ENCODE results near the gene NRG4.
"Not testable (repeated sequence)": the region's sequence is repeated elsewhere in the genome, so short reads cannot be mapped to it uniquely, and the experiment has no call there.

Gene NRG4

DNA sequence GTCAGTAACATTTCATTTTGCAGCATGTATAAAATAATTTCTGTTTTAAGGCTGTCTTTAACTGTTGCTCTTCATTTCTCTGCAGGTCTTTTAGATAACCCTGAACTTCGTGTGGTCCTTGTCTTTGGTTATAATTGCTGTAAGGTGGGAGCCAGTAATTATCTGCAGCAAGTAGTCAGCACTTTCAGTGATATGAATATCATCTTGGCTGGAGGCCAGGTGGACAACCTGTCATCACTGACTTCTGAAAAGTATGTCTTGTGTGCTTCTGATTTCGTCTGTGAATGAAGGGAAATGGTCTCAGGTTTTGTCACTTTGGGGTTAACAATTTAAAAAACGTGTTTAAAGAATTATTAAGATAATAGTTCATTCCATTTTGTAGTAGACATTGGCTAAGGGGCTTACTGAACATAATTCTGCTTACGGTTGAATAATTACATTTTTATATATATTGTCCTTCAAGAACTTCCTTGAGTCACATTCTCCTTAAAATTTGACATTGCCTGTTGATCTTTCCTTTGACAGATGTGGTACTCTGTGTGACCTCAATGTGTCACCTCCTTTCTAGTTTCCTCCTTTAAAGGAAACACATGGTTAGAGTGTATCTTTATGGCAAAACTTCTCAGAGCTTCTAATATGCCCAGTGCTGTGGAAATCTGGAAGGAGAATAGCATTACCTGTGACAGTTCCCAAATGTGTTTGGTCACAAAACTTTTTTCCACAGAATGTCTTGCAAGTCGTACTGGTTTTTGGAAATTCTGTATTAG is 82.2 kb downstream of the NRG4 start:
- Histone ChIP-seq H3K36me3 (ENCODE audit: insufficient read depth, low read length) (peaks cover 56% of the 10 kb centered on the region), H3K27me3 (ENCODE audit: insufficient read depth, low read length) (no peaks in the 10 kb centered on the region), H2AFZ (ENCODE audit: low read depth, low read length) (no peak overlapping the region), H3K9me3 (ENCODE audit: low read length) (no peaks in the 10 kb centered on the region), H3K4me1 (ENCODE audit: insufficient read depth, low read length) (no peaks in the 10 kb centered on the region), H3K4me3 (ENCODE audit: low read length) (no peak overlapping the region)

DNA sequence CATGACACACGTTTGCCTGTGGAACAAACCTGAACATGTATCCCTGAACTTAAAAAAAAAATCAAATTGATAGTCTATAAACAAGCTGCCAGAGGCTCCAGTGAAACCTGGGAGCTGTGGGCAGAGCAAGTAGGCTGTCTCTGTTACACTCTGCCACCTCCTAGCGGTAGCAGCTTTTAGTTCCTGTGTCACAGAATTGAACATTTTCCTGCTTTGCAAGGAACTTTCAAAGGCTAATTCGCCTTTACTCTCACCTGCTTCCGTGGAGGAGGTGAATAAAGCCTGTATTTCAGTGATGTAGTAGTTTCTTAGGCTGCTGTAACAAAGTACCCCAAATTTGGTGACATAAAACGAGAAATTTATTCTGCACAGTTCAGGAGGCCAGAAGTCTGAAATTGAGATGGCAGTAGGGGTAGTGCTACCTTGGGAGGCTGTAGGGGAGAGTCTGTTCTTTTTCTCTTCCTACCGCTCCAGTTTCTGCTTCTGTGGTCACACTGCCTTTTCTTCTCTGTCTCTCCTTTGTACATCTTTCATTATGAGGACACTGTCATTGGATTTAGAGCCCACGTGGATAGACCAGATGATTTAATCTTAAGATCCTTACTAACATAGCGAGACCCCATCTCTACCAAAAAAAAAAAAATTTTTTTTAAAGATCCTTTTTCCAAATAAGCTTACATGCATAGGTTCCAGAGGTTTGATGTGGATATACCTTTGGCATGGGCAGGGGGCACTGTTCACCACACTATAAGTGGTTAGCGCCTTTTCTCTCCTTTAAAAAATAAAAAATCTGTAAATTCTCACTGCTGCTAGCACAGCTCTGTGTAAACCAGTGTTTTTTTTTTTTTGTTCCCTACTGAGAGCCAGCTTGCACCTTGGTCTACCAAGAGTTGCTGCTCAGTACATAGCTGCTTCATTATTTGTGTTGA is 83.3 kb downstream of the NRG4 start:
- Histone ChIP-seq H3K4me1 (ENCODE audit: insufficient read depth, low read length) (no peaks in the 10 kb centered on the region), H3K36me3 (ENCODE audit: insufficient read depth, low read length) (peaks cover 57% of the 10 kb centered on the region), H2AFZ (ENCODE audit: low read depth, low read length) (no peak overlapping the region), H3K4me3 (ENCODE audit: low read length) (no peak overlapping the region), H3K27me3 (ENCODE audit: insufficient read depth, low read length) (no peaks in the 10 kb centered on the region), H3K9me3 (ENCODE audit: low read length) (no peaks in the 10 kb centered on the region)

- Histone ChIP-seq H3K4me3 (ENCODE audit: low read length) (no peak overlapping the region), H3K9me3 (ENCODE audit: low read length) (no peaks in the 10 kb centered on the region), H3K4me1 (ENCODE audit: insufficient read depth, low read length) (no peaks in the 10 kb centered on the region), H3K27me3 (ENCODE audit: insufficient read depth, low read length) (no peaks in the 10 kb centered on the region), H3K36me3 (ENCODE audit: insufficient read depth, low read length) (peaks cover 54% of the 10 kb centered on the region), H2AFZ (ENCODE audit: low read depth, low read length) (no peak overlapping the region)
Observed at GRCh38 chr15:75927601-75928000, 84.6 kb downstream of the NRG4 start.

GRCh38 chr15:75926931-75927330 is 85.3 kb downstream of the NRG4 start:
- H3K36me3 ChIP-seq (ENCODE audit: insufficient read depth, low read length) = peaks cover 55% of the 10 kb centered on the region
- no peak overlapping the region for H3K4me3 ChIP-seq (ENCODE audit: low read length)
- no peak overlapping the region for H2AFZ ChIP-seq (ENCODE audit: low read depth, low read length)
- no peaks in the 10 kb centered on the region for H3K4me1 ChIP-seq (ENCODE audit: insufficient read depth, low read length)
- H3K9me3 ChIP-seq (ENCODE audit: low read length) = no peaks in the 10 kb centered on the region
- no peaks in the 10 kb centered on the region for H3K27me3 ChIP-seq (ENCODE audit: insufficient read depth, low read length)

DNA sequence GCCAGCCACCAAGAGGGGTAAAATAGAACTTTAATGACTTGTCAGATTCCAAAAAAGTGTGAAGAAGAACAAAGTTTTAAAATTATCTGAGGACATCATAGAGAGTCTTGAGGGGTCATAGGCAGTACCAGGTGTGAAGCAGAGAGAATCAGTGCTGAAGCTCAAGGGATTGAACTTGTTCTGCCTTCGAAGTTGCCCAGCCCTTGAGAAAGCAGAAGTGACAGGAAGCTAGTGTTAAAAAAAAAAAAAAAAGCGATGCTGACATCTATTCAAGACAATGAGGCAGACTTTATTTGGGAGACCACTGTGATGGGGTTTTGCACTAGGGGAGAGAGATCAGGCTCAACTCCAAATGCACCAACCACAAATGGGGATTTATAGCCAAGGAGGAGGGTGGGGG is 86.8 kb downstream of the NRG4 start:
- Histone ChIP-seq H2AFZ (ENCODE audit: low read depth, low read length) (no peak overlapping the region), H3K36me3 (ENCODE audit: insufficient read depth, low read length) (peaks cover 47% of the 10 kb centered on the region), H3K4me3 (ENCODE audit: low read length) (no peak overlapping the region), H3K9me3 (ENCODE audit: low read length) (no peaks in the 10 kb centered on the region), H3K4me1 (ENCODE audit: insufficient read depth, low read length) (no peaks in the 10 kb centered on the region), H3K27me3 (ENCODE audit: insufficient read depth, low read length) (no peaks in the 10 kb centered on the region)

DNA sequence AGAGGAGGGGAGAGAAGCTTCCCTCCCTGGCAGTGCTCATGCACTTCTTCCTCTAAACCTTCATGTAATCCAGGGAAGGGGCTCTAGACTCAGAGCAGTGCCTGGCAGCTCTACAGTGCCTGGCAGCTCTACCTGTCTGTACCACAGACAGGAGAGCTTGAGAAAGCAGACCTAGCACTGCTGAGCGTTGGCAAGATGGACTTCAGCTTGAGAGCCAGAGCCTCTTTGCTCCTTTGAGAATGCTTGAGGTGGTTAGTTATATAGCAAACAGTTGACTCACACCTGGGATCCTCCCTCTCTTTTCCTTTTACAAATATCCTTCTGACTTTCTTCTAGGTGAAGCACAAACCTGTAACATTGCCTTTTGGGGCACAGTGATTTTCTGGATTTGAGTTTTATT is 87.6 kb downstream of the NRG4 start:
- no peak overlapping the region for H3K4me3 ChIP-seq (ENCODE audit: low read length)
- H3K36me3 ChIP-seq (ENCODE audit: insufficient read depth, low read length) = peaks cover 45% of the 10 kb centered on the region
- H3K9me3 ChIP-seq (ENCODE audit: low read length) = no peaks in the 10 kb centered on the region
- no peaks in the 10 kb centered on the region for H3K4me1 ChIP-seq (ENCODE audit: insufficient read depth, low read length)
- H2AFZ ChIP-seq (ENCODE audit: low read depth, low read length) = no peak overlapping the region
- no peaks in the 10 kb centered on the region for H3K27me3 ChIP-seq (ENCODE audit: insufficient read depth, low read length)

DNA sequence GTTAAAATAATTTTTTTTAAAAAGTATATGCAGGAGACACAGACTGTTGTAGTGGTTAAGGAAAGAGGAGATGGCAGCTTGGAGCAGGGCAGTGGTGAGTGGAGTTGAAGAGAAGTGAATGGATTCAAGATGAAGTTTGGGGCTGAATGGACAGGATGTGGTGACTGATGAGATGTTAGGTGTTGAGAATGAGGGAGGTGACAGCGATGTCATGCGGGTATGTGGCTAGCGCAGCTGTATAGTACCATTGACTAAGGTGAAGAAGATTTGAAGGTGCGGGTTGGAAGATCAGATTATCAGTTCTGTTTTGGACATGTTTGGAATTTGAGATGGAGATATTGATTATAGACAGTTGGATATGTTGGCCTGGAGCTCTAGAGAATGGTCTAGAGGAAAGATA is 88.5 kb downstream of the NRG4 start:
- Histone ChIP-seq H3K27me3 (ENCODE audit: insufficient read depth, low read length) (no peaks in the 10 kb centered on the region), H3K4me3 (ENCODE audit: low read length) (no peak overlapping the region), H3K4me1 (ENCODE audit: insufficient read depth, low read length) (no peaks in the 10 kb centered on the region), H3K9me3 (ENCODE audit: low read length) (no peaks in the 10 kb centered on the region), H2AFZ (ENCODE audit: low read depth, low read length) (no peak overlapping the region), H3K36me3 (ENCODE audit: insufficient read depth, low read length) (peaks cover 52% of the 10 kb centered on the region)

DNA sequence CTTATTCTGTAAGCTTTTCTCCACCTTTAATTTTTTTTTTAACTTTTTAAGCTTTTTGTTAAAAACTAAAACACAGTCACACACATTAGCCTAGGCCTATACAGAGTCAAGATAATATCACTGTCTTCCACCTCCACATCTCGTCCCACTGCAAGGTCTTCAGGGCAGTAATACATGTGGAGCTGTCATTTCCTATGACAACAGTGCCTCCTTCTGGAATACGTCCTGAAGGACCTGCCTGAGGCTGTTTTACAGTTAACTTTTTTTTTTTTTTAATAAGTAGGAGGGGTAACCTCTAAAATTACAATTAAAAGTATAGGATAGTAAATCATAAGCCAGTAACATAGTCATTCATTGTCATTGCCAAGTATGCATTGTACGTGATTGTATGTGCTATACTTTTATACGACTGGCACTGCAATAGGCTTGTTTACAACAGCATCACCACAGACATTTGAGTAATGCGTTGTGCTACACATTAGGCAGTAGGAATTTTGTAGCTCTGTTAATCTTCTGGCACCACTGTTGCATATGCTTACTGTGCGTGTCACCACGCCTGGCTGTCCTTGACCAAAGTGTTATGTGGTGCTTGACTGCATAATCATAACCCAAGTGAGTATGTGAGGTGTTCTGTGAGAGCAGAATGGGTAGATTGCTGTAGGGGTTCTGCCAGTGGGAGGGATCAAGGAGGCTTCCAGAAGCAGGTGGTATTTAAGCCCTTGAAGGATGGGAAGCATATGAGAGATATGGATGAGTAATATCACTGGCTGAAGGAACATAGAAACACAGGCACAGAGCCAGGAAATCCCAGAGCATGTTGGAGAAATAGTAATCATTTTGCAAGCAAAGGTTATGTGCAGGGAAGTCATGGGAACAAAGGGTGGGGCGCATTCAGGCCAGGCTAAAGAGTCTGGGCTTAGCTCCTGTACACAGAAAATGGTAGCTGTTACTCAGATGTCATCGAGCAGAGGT is 90.2 kb downstream of the NRG4 start:
- Histone ChIP-seq H3K27me3 (ENCODE audit: insufficient read depth, low read length) (no peaks in the 10 kb centered on the region), H3K4me1 (ENCODE audit: insufficient read depth, low read length) (no peaks in the 10 kb centered on the region), H3K36me3 (ENCODE audit: insufficient read depth, low read length) (peaks cover 67% of the 10 kb centered on the region), H3K9me3 (ENCODE audit: low read length) (no peaks in the 10 kb centered on the region), H3K4me3 (ENCODE audit: low read length) (no peak overlapping the region), H2AFZ (ENCODE audit: low read depth, low read length) (no peak overlapping the region)

- no peaks in the 10 kb centered on the region for H3K27me3 ChIP-seq (ENCODE audit: insufficient read depth, low read length)
- no peaks in the 10 kb centered on the region for H3K9me3 ChIP-seq (ENCODE audit: low read length)
- peaks cover 70% of the 10 kb centered on the region for H3K36me3 ChIP-seq (ENCODE audit: insufficient read depth, low read length)
- H3K4me1 ChIP-seq (ENCODE audit: insufficient read depth, low read length) = no peaks in the 10 kb centered on the region
- no peak overlapping the region for H2AFZ ChIP-seq (ENCODE audit: low read depth, low read length)
- H3K4me3 ChIP-seq (ENCODE audit: low read length) = no peak overlapping the region
Observed at GRCh38 chr15:75920079-75920478, 92.1 kb downstream of the NRG4 start.

GRCh38 chr15:75918135-75918534 is 94.1 kb downstream of the NRG4 start:
- H3K9me3 ChIP-seq (ENCODE audit: low read length) = no peaks in the 10 kb centered on the region
- no peak overlapping the region for H3K4me3 ChIP-seq (ENCODE audit: low read length)
- H3K36me3 ChIP-seq (ENCODE audit: insufficient read depth, low read length) = peaks cover 73% of the 10 kb centered on the region
- H3K27me3 ChIP-seq (ENCODE audit: insufficient read depth, low read length) = no peaks in the 10 kb centered on the region
- no peaks in the 10 kb centered on the region for H3K4me1 ChIP-seq (ENCODE audit: insufficient read depth, low read length)
- no peak overlapping the region for H2AFZ ChIP-seq (ENCODE audit: low read depth, low read length)

DNA sequence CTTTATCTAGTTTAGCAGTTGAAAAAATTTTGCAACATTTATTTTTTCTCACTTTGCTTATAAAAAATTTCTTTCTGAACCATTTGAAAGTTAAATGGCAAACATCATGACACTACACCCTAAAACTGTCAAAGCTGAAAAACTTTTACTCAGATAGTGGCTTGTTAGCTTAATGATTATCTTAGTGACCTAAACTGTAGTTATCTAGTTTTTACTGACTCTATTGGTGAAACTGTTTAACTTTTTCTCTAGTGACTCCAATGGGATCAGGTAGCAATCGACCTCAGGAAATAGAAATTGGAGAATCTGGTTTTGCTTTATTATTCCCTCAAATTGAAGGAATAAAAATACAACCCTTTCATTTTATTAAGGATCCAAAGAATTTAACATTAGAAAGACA is 95.2 kb downstream of the NRG4 start:
- Histone ChIP-seq H3K27me3 (ENCODE audit: insufficient read depth, low read length) (no peaks in the 10 kb centered on the region), H3K9me3 (ENCODE audit: low read length) (no peaks in the 10 kb centered on the region), H3K4me1 (ENCODE audit: insufficient read depth, low read length) (no peaks in the 10 kb centered on the region), H3K36me3 (ENCODE audit: insufficient read depth, low read length) (peaks cover 67% of the 10 kb centered on the region), H2AFZ (ENCODE audit: low read depth, low read length) (no peak overlapping the region), H3K4me3 (ENCODE audit: low read length) (no peak overlapping the region)

DNA sequence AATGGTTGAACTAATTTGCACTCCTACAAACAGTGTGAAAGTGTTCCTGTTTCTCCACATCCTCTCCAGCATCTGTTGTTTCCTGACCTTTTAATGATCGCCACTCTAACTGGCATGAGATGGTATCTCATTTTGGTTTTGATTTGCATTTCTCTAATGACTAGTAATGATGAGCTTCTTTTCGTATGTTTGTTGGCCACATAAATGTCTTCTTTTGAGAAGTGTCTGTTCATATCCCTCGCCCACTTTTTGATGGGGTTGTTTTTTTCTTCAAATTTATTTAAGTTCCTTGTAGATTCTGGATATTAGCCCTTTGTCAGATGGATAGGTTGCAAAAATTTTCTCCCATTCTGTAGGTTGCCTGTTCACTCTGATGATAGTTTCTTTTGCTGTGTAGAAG is 101.9 kb downstream of the NRG4 start:
- not testable (repeated sequence) for H3K4me3 ChIP-seq (ENCODE audit: low read length); H3K4me1 ChIP-seq (ENCODE audit: insufficient read depth, low read length); H3K27me3 ChIP-seq (ENCODE audit: insufficient read depth, low read length); H2AFZ ChIP-seq (ENCODE audit: low read depth, low read length); H3K9me3 ChIP-seq (ENCODE audit: low read length)
- H3K36me3 ChIP-seq (ENCODE audit: insufficient read depth, low read length) = peaks cover 56% of the 10 kb centered on the region

Data from neuron (in vitro differentiated cells).